ENCODE measurements around the gene CNDP1.
"Not testable (repeated sequence)": the region's sequence is repeated elsewhere in the genome, so short reads cannot be mapped to it uniquely, and the experiment has no call there.

CNDP1 gene

DNA sequence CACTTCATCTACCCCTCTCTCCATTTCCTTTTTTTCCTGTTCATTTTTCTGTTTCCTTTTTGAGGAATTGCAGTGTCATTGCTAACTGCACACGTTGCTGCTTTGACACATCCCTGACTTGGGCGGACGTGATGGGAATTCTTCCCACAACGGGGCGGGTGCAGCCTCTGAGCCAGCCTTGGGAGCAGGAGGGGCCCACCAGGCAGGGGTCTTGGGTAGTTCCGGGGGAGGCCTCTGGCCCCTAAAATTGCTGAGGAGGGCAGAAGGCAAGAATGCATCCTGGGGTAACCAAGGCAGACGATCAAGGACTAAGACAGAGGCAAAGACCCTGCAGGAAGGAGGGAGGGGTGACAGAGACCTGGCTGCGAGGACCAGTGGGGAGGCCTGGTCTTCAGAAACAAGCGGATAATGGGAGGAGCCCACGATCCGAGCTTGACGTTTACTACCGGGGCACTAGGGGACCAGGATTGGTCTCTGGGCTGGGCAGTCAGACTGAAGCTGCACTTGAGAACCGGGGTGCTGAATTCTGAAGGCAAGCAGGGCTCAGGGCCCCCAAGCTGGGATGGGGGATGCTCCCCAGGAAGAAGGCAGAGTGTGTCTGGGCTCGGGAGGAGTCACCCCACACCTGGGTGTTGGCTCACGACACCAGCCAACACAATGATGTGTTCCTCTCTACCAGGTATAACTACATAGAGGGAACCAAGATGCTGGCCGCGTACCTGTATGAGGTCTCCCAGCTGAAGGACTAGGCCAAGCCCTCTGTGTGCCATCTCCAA, 14.8 kb upstream of the CNDP1 start:
- Histone ChIP-seq H2AFZ (ENCODE audit: low read depth, low read length) (no peak overlapping the region), H3K27me3 (ENCODE audit: insufficient read depth, low read length) (no peaks in the 10 kb centered on the region), H3K4me1 (ENCODE audit: insufficient read depth, low read length) (no peaks in the 10 kb centered on the region), H3K36me3 (ENCODE audit: insufficient read depth, low read length) (peaks cover 54% of the 10 kb centered on the region), H3K9me3 (ENCODE audit: low read length) (peaks cover 9% of the 10 kb centered on the region), H3K4me3 (ENCODE audit: low read length) (no peak overlapping the region)

DNA sequence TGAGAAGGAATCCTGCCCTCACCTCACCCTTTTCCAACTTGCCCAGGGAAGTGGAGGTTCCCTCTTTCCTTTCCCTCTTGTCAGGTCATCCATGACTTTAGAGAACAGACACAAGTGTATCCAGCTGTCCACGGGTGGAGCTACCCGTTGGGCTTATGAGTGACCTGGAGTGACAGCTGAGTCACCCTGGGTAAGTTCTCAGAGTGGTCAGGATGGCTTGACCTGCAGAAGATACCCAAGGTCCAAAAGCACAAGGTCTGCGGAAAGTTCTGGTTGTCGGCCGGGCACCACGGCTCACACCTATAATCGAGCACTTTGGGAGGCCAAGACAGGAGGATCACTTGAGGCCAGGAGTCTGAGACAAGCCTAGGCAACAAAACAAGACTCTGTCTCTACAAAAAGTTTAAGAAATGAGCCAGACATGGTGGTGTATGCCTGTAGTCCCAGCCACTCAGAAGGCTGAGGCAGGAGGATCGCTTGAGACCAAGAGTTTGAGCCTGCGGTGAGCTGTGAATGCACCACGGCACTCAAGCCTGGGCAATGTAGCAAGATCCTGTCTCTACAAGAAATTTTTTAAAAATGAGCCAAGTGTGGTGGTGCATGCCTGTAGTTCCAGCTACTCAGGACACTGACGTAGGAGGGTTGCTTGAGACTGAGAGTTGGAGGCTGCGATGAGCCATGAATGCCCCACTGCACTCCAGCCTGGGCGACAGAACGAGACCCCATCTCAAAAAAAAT, 14.0 kb upstream of the CNDP1 start:
- Histone ChIP-seq H3K27me3 (ENCODE audit: insufficient read depth, low read length) (no peaks in the 10 kb centered on the region), H3K4me3 (ENCODE audit: low read length) (no peak overlapping the region), H2AFZ (ENCODE audit: low read depth, low read length) (no peak overlapping the region), H3K4me1 (ENCODE audit: insufficient read depth, low read length) (no peaks in the 10 kb centered on the region), H3K36me3 (ENCODE audit: insufficient read depth, low read length) (peaks cover 47% of the 10 kb centered on the region), H3K9me3 (ENCODE audit: low read length) (peaks cover 9% of the 10 kb centered on the region)

- H2AFZ ChIP-seq (ENCODE audit: low read depth, low read length), result no peak overlapping the region
- no peak overlapping the region for H3K4me3 ChIP-seq (ENCODE audit: low read length)
- H3K4me1 ChIP-seq (ENCODE audit: insufficient read depth, low read length), result no peaks in the 10 kb centered on the region
- H3K9me3 ChIP-seq (ENCODE audit: low read length), result peaks cover 9% of the 10 kb centered on the region
- H3K36me3 ChIP-seq (ENCODE audit: insufficient read depth, low read length), result peaks cover 39% of the 10 kb centered on the region
- H3K27me3 ChIP-seq (ENCODE audit: insufficient read depth, low read length), result no peaks in the 10 kb centered on the region
Observed at GRCh38 chr18:74521068-74521725, 13.1 kb upstream of the CNDP1 start.

GRCh38 chr18:74522635-74523548, 11.4 kb upstream of the CNDP1 start:
- Histone ChIP-seq H3K4me1 (ENCODE audit: insufficient read depth, low read length) (no peaks in the 10 kb centered on the region), H3K4me3 (ENCODE audit: low read length) (no peak overlapping the region), H3K36me3 (ENCODE audit: insufficient read depth, low read length) (peaks cover 27% of the 10 kb centered on the region), H3K9me3 (ENCODE audit: low read length) (peaks cover 7% of the 10 kb centered on the region), H2AFZ (ENCODE audit: low read depth, low read length) (no peak overlapping the region), H3K27me3 (ENCODE audit: insufficient read depth, low read length) (no peaks in the 10 kb centered on the region)

DNA sequence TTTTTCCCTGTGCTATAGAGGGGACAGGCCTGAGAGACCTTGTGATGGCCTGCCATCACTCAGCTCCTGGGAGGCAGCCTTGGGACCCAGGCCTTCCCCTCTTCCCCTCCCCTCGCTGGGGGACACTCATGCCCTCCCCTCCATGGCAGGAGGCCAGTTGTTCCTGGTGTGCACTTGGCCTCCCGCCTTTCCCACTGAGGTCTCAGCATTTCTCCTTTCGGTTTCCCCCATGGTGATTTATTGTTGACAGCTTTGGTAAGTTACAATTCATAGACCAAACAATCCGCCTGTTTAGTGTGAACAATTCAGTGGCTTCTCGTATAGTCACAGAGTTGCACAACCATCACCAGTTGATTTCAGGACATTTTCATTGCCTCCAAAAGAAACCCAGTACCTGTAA, 10.2 kb upstream of the CNDP1 start:
- peaks cover 7% of the 10 kb centered on the region for H3K9me3 ChIP-seq (ENCODE audit: low read length)
- H3K27me3 ChIP-seq (ENCODE audit: insufficient read depth, low read length), result no peaks in the 10 kb centered on the region
- no peak overlapping the region for H3K4me3 ChIP-seq (ENCODE audit: low read length)
- no peaks in the 10 kb centered on the region for H3K4me1 ChIP-seq (ENCODE audit: insufficient read depth, low read length)
- peaks cover 18% of the 10 kb centered on the region for H3K36me3 ChIP-seq (ENCODE audit: insufficient read depth, low read length)
- no peak overlapping the region for H2AFZ ChIP-seq (ENCODE audit: low read depth, low read length)

DNA sequence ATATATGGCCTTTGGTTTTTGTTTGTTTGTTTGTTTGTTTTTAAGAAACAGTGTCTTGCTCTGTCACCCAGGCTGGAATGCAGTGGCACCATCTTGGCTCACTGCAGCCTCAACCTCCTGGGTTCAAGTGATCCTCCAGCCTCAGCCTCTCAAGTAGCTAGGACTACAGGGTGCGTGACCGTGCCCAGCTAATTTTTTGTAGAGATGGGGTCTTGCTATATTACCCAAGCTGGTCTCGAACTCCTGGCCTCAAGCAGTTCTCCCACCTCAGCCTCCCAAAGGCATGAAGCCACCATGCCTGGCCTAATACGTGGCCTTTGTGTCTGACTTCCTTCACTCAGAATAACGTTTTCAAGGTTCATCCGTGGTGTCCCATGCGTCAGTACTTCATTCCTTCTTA, 9.4 kb upstream of the CNDP1 start:
- H3K9me3 ChIP-seq (ENCODE audit: low read length); H3K4me1 ChIP-seq (ENCODE audit: insufficient read depth, low read length); H3K4me3 ChIP-seq (ENCODE audit: low read length); H2AFZ ChIP-seq (ENCODE audit: low read depth, low read length); H3K27me3 ChIP-seq (ENCODE audit: insufficient read depth, low read length): not testable (repeated sequence)
- peaks cover 10% of the 10 kb centered on the region for H3K36me3 ChIP-seq (ENCODE audit: insufficient read depth, low read length)

DNA sequence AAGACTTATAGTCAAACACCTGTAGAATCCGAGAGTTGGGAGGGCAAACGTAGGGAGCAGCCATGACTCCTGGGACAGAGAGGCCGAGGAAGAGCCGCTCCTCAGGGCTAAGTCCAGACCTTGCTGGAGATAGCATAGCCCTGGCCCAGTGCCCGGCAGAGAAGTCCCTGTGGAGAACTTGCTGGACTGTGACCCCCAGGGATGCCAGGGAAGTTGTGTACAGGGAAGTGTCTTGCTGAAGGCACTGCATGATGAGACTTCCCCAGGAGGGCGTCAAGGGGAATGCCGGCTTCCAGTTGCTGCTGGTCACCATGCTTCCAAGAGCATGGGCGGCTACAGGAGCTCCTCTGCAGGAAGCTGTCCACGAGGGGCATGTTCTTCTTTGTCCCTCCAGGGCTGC, 8.6 kb upstream of the CNDP1 start:
- Histone ChIP-seq H3K4me1 (ENCODE audit: insufficient read depth, low read length) (no peaks in the 10 kb centered on the region), H3K27me3 (ENCODE audit: insufficient read depth, low read length) (peaks cover 3% of the 10 kb centered on the region)

GRCh38 chr18:74526488-74526887, 7.8 kb upstream of the CNDP1 start:
- H3K4me3 ChIP-seq (ENCODE audit: low read length), result no peak overlapping the region
- peaks cover 2% of the 10 kb centered on the region for H3K9me3 ChIP-seq (ENCODE audit: low read length)
- H3K27me3 ChIP-seq (ENCODE audit: insufficient read depth, low read length), result peaks cover 3% of the 10 kb centered on the region
- no peak overlapping the region for H2AFZ ChIP-seq (ENCODE audit: low read depth, low read length)
- peaks cover 4% of the 10 kb centered on the region for H3K36me3 ChIP-seq (ENCODE audit: insufficient read depth, low read length)
- H3K4me1 ChIP-seq (ENCODE audit: insufficient read depth, low read length), result no peaks in the 10 kb centered on the region

More for the DNA sequence above, 8.6 kb upstream of the CNDP1 start:
- Histone ChIP-seq H3K36me3 (ENCODE audit: insufficient read depth, low read length) (peaks cover 4% of the 10 kb centered on the region), H3K4me3 (ENCODE audit: low read length) (no peak overlapping the region), H3K9me3 (ENCODE audit: low read length) (peaks cover 2% of the 10 kb centered on the region), H2AFZ (ENCODE audit: low read depth, low read length) (no peak overlapping the region)

DNA sequence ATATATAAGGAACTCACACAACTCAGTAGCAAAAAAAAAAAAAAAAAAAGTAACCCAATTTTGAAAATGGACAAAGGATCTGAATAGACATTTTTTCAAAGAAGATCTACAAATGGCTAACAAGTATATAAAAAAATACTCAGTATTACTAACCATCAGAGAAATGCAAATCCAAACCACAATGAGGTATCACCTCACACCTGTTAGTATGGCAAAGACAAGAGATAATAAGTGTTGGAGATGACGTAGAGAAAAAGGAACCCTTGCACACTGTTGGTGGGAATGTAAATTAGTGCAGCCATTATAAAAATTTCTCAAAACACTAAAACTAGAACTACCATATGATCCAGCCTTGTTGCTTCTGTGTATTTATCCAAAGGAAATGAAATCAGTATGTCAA, 5.8 kb upstream of the CNDP1 start:
- H3K9me3 ChIP-seq (ENCODE audit: low read length), result peaks cover 2% of the 10 kb centered on the region
- H3K36me3 ChIP-seq (ENCODE audit: insufficient read depth, low read length), result no peaks in the 10 kb centered on the region
- peaks cover 3% of the 10 kb centered on the region for H3K27me3 ChIP-seq (ENCODE audit: insufficient read depth, low read length)
- H3K4me3 ChIP-seq (ENCODE audit: low read length), result no peak overlapping the region
- no peak overlapping the region for H2AFZ ChIP-seq (ENCODE audit: low read depth, low read length)
- H3K4me1 ChIP-seq (ENCODE audit: insufficient read depth, low read length), result no peaks in the 10 kb centered on the region

DNA sequence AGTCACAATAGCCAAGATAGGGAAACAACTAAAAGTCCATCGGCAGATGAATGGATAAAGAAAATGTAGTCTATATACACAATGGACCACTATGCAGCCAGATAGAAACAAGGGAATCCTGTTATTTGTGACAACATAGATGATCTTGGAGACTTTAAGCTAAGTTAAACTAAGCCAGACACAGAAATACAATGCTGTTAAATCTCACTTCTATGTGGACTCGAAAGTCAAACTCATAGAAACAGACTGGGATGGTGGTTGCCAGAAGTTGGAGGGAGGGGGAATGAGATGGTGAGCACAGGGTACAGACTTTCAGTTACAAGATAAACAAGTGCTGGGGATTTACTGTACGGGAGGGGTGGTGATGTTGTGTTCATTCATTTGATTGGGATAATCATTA, 5.4 kb upstream of the CNDP1 start:
- peaks cover 3% of the 10 kb centered on the region for H3K27me3 ChIP-seq (ENCODE audit: insufficient read depth, low read length)
- no peak overlapping the region for H3K4me3 ChIP-seq (ENCODE audit: low read length)
- no peaks in the 10 kb centered on the region for H3K36me3 ChIP-seq (ENCODE audit: insufficient read depth, low read length)
- no peaks in the 10 kb centered on the region for H3K4me1 ChIP-seq (ENCODE audit: insufficient read depth, low read length)
- no peak overlapping the region for H2AFZ ChIP-seq (ENCODE audit: low read depth, low read length)
- H3K9me3 ChIP-seq (ENCODE audit: low read length), result peaks cover 2% of the 10 kb centered on the region

DNA sequence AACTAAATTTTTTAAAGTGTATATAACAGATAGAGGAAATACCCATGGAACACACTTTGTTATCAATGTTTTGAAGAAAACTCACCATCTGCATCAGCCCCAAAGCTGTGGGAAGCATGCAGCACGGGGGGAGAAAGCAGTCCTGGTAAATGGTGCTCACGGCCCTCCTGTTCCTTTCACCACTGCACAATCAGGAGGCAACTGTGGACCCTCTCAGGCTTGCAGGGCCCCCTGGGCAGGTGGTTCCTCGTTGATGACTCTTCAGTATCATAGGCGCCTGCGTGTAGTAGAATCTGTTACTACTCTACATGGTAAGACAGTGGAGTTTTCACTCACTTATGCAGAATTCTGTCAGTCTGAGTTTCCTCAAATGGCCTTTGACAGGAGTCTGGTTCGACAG, 4.9 kb upstream of the CNDP1 start:
- Histone ChIP-seq H3K4me3 (ENCODE audit: low read length) (no peak overlapping the region), H3K9me3 (ENCODE audit: low read length) (peaks cover 2% of the 10 kb centered on the region), H2AFZ (ENCODE audit: low read depth, low read length) (no peak overlapping the region), H3K4me1 (ENCODE audit: insufficient read depth, low read length) (no peaks in the 10 kb centered on the region), H3K27me3 (ENCODE audit: insufficient read depth, low read length) (peaks cover 3% of the 10 kb centered on the region), H3K36me3 (ENCODE audit: insufficient read depth, low read length) (no peaks in the 10 kb centered on the region)

- no peak overlapping the region for H2AFZ ChIP-seq (ENCODE audit: low read depth, low read length)
- no peaks in the 10 kb centered on the region for H3K36me3 ChIP-seq (ENCODE audit: insufficient read depth, low read length)
- H3K9me3 ChIP-seq (ENCODE audit: low read length), result peaks cover 2% of the 10 kb centered on the region
- no peaks in the 10 kb centered on the region for H3K4me1 ChIP-seq (ENCODE audit: insufficient read depth, low read length)
- no peak overlapping the region for H3K4me3 ChIP-seq (ENCODE audit: low read length)
- H3K27me3 ChIP-seq (ENCODE audit: insufficient read depth, low read length), result peaks cover 3% of the 10 kb centered on the region
Observed at GRCh38 chr18:74529811-74530583, 4.3 kb upstream of the CNDP1 start.
